SK-N-SH treated with all-trans-retinoic acid at 6 μM for 48 hours (cell line): ENCODE data around the gene LRMDA.

Experiments
- OSR1 ChIP-seq: fragments of 250-450 bp; sonication (Bioruptor Pico); IDR thresholded peaks from 2 replicates; pipeline ENCODE4 v1.8.0; 2022; ENCODE audit warnings: moderate library complexity, mild to moderate bottlenecking, inconsistent platforms
- PPARA ChIP-seq: fragments of 250-450 bp; sonication (Bioruptor Pico); IDR thresholded peaks from 2 replicates; pipeline ENCODE4 v1.5.0; 2020; ENCODE audit warnings: mild to moderate bottlenecking, borderline replicate concordance
- RARB ChIP-seq: fragments of 250-450 bp; sonication (Bioruptor Pico); IDR thresholded peaks from 2 replicates; pipeline ENCODE4 v1.8.0; 2021; ENCODE audit warnings: mild to moderate bottlenecking, moderate library complexity
- TF ChIP-seq, protein P1 (sequence below): fragments of 250-450 bp; sonication (Bioruptor Pico); IDR thresholded peaks from 2 replicates; pipeline ENCODE4 v1.5.1; 2020; ENCODE audit warnings: low read depth, mild to moderate bottlenecking, moderate library complexity

DNA sequence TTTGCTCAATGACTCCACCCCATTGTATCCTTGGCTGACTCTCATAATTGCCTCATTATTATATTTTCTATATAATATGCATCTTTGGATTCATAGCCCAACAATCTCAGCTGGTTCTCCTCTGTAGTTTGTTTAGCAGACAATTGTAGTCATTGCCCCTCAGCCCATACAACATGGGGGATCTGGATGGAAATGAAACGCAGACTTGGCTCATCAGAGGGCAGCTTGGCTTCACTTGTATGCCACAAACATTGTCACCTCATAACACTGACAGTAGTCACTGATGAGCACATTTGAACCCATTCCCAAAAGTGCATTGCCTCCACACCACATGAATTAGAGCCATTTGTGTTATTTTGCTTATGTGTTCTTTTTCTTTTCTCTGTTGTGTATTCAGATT lies 963.8 kb downstream of the LRMDA start:
- TF ChIP-seq RARB (CRISPR knock-in tag), result no peak
- no peak for TF ChIP-seq PPARA (CRISPR knock-in tag)
- TF ChIP-seq, protein P1, sequence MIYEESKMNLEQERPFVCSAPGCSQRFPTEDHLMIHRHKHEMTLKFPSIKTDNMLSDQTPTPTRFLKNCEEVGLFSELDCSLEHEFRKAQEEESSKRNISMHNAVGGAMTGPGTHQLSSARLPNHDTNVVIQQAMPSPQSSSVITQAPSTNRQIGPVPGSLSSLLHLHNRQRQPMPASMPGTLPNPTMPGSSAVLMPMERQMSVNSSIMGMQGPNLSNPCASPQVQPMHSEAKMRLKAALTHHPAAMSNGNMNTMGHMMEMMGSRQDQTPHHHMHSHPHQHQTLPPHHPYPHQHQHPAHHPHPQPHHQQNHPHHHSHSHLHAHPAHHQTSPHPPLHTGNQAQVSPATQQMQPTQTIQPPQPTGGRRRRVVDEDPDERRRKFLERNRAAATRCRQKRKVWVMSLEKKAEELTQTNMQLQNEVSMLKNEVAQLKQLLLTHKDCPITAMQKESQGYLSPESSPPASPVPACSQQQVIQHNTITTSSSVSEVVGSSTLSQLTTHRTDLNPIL, result no peak
- TF ChIP-seq OSR1, result no peak
